ENCODE results near the gene SSBP4. TPM values are rescaled to one million over a fixed set of nuclear protein-coding genes. Genes with fewer than 3 reads are reported as not detected.

Gene SSBP4
- total and polyA plus RNA-seq, 2 donors (not counting 3 experiments of a cell fraction or from before 2014, with no cell fraction given): 89.6 to 151 TPM

DNA sequence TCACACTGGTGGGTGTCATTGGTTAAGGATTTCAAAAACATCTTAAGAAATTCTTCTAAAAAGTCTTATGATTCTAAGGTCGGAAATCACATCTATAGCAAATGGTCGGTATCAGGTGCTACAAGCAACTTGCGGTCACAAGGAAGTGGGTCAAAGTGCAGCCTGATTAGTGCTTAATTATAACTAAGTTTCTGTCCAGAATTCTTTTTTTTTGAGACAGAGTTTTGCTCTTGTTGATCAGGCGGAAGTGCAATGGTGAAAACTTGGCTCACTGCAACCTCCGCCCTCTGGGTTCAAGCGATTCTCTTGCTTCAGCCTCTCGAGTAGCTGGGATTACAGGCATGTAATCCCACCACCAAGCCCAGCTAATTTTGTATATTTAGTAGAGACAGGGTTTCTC is 34.4 kb upstream of the SSBP4 start:
- TF ChIP-seq EZH2 (IDR thresholded peaks at IDR 0.05; ENCODE audit: borderline replicate concordance, low read depth, low read length, severe bottlenecking): no peak
- TF ChIP-seq, protein P1, sequence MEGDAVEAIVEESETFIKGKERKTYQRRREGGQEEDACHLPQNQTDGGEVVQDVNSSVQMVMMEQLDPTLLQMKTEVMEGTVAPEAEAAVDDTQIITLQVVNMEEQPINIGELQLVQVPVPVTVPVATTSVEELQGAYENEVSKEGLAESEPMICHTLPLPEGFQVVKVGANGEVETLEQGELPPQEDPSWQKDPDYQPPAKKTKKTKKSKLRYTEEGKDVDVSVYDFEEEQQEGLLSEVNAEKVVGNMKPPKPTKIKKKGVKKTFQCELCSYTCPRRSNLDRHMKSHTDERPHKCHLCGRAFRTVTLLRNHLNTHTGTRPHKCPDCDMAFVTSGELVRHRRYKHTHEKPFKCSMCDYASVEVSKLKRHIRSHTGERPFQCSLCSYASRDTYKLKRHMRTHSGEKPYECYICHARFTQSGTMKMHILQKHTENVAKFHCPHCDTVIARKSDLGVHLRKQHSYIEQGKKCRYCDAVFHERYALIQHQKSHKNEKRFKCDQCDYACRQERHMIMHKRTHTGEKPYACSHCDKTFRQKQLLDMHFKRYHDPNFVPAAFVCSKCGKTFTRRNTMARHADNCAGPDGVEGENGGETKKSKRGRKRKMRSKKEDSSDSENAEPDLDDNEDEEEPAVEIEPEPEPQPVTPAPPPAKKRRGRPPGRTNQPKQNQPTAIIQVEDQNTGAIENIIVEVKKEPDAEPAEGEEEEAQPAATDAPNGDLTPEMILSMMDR (IDR thresholded peaks at IDR 0.05; ENCODE audit: extremely low read depth in 1 of 2, insufficient read depth in 1 of 2, low read depth in 1 of 2, low read length in 2 of 2): no peak
- TF ChIP-seq POLR2A (IDR thresholded peaks at IDR 0.05; ENCODE audit: low read depth, low read length): no peak
- TF ChIP-seq, protein P2, sequence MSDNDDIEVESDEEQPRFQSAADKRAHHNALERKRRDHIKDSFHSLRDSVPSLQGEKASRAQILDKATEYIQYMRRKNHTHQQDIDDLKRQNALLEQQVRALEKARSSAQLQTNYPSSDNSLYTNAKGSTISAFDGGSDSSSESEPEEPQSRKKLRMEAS (IDR thresholded peaks at IDR 0.05; ENCODE audit: insufficient read depth, insufficient read length): no peak
- no peak for TF ChIP-seq FOS (IDR thresholded peaks at IDR 0.05; ENCODE audit: borderline replicate concordance, insufficient read depth, low read length)
- no peak for TF ChIP-seq GATA2 (IDR thresholded peaks at IDR 0.05; ENCODE audit: insufficient read depth, insufficient read length, low read depth, low read length)
- TF ChIP-seq MYC (IDR thresholded peaks at IDR 0.05; ENCODE audit: low read depth, low read length): no peak
- no peak for TF ChIP-seq JUN (IDR thresholded peaks at IDR 0.05; ENCODE audit: borderline replicate concordance, insufficient read depth, insufficient read length, low read depth)
- TF ChIP-seq POLR2AphosphoS5 (IDR thresholded peaks at IDR 0.05; ENCODE audit: insufficient read depth, low read depth, low read length): no peak

More for the DNA sequence above, 34.4 kb upstream of the SSBP4 start:
- DNase-seq (ENCODE audit: low read depth, low spot score) (no peak), FAIRE-seq (peak; percentile 12)
- Histone ChIP-seq H3K9ac (replicated peaks; ENCODE audit: extremely low read depth, insufficient read depth, low read length) (no peak overlapping the region), H3K27ac (ENCODE audit: insufficient read depth, low read depth, low read length) (no peak overlapping the region), H3K36me3 (ENCODE audit: control insufficient read depth in 2 of 2, extremely low read depth in 1 of 2, insufficient read depth in 2 of 2, low read length in 2 of 2) (peaks cover 0 to 9% of the 10 kb centered on the region in 2 experiments), H3K9me3 (replicated peaks; ENCODE audit: control insufficient read depth, insufficient read depth, low read length) (no peaks in the 10 kb centered on the region), H3K4me1 (ENCODE audit: control insufficient read depth, extremely low read depth, insufficient read depth, low read length) (peaks cover 15% of the 10 kb centered on the region), H2AFZ (ENCODE audit: low read depth, low read length) (no peak overlapping the region), H3K79me2 (ENCODE audit: control insufficient read depth, insufficient read depth, low read length) (peaks cover 26% of the 10 kb centered on the region), H4K20me1 (replicated peaks; ENCODE audit: control insufficient read depth, extremely low read depth, insufficient read depth, low read length) (no peaks in the 10 kb centered on the region), H3K4me2 (ENCODE audit: insufficient read depth, low read length) (no peak overlapping the region), H3K27me3 (ENCODE audit: control insufficient read depth in 2 of 2, insufficient read depth in 2 of 2, low read length in 2 of 2) (no peaks in the 10 kb centered on the region), H3K9me1 (replicated peaks; ENCODE audit: control insufficient read depth, extremely low read depth, insufficient read depth, low read length) (no peaks in the 10 kb centered on the region), H3K4me3 (replicated peaks in 1 of 3; ENCODE audit: insufficient read depth in 1 of 3, low read depth in 1 of 3, low read length in 3 of 3) (no peak overlapping the region)
- ChIA-PET POLR2A (no interaction called here), CTCF (interaction anchor here (1.5 to 9.4 kb wide), 4 partner anchors 11 to 105 kb away, joined by 13 to 115 read pairs (median 36); no protein-coding TSS in a partner anchor)
- intact Hi-C loops (cut with micrococcal nuclease) (no loop called here), dilution Hi-C loops (cut with MboI; ENCODE audit: extremely low pct_ligation_motif_present, low sequenced_read_pairs) (no loop called here)
- no TSS peak for BruUV-seq (replicated peaks)
